HUES6 (cell line): ENCODE data around the gene PBX1.

Experiments used
- H3K27ac ChIP-seq: 2 replicates; pipeline ENCODE4 v1.7.0; 2013; ENCODE audit warnings: low read depth, mild to moderate bottlenecking, low read length, inconsistent platforms
- H3K27me3 ChIP-seq: 2 replicates; pipeline ENCODE4 v1.6.1; 2013; ENCODE audit warnings: low read length; ENCODE audit not compliant: control insufficient read depth, insufficient read depth
- H3K36me3 ChIP-seq: 2 replicates; pipeline ENCODE4 v1.6.1; 2013; ENCODE audit warnings: low read length; ENCODE audit not compliant: control insufficient read depth, insufficient read depth
- H3K4me1 ChIP-seq: 2 replicates; pipeline ENCODE4 v1.6.1; 2013; ENCODE audit warnings: low read length; ENCODE audit not compliant: control insufficient read depth, insufficient read depth
- H3K4me3 ChIP-seq: 2 replicates; pipeline ENCODE4 v1.5.1; 2013; ENCODE audit warnings: low read depth, low read length
- H3K9ac ChIP-seq: one replicate; pipeline ENCODE4 v1.6.1; 2013; ENCODE audit warnings: mild to moderate bottlenecking, low read length
- H3K9me3 ChIP-seq: 2 replicates; pipeline ENCODE4 v1.6.1; 2013; ENCODE audit warnings: low read depth, low read length; ENCODE audit not compliant: control insufficient read depth, insufficient read depth

Gene PBX1

DNA sequence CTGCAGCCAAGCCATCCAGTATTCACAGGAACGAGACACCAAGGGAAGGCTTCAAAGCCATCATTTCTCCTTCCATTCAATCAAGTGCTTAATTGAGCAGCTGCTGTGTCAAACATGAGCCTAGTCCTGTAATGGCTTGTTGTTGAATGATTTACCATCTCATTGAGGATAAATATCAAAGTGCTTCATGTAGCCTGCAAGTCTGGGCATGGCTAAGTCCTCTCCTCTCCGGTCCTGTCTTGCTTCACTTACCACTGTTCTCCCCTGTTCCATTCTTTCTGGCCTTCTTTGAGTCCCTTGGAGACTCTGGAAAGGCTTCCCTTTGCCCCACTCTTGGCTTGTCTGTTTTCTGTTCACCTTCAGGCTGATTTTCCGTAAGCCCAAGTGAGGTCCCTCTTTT, 279.8 kb downstream of the PBX1 start:
- Histone ChIP-seq H3K27ac (no peak overlapping the region), H3K9ac (no peak overlapping the region), H3K27me3 (no peaks in the 10 kb centered on the region), H3K4me3 (no peak overlapping the region), H3K36me3 (no peaks in the 10 kb centered on the region; the same call in 1 of the 2 replicates), H3K9me3 (no peaks in the 10 kb centered on the region), H3K4me1 (0 out of 2 replicates have a peak, but pooled peaks cover 6% of the 10 kb centered on the region)

- H3K36me3 ChIP-seq, result peaks cover 1% of the 10 kb centered on the region; the same call in 1 of the 2 replicates
- H3K9me3 ChIP-seq, result no peaks in the 10 kb centered on the region
- H3K4me1 ChIP-seq, result 0 out of 2 replicates have a peak, but pooled peaks cover 6% of the 10 kb centered on the region
- H3K27ac ChIP-seq, result no peak overlapping the region
- H3K9ac ChIP-seq, result no peak overlapping the region
- no peak overlapping the region for H3K4me3 ChIP-seq
- no peaks in the 10 kb centered on the region for H3K27me3 ChIP-seq
Measured at GRCh38 chr1:164840936-164841335, 282.0 kb downstream of the PBX1 start.

DNA sequence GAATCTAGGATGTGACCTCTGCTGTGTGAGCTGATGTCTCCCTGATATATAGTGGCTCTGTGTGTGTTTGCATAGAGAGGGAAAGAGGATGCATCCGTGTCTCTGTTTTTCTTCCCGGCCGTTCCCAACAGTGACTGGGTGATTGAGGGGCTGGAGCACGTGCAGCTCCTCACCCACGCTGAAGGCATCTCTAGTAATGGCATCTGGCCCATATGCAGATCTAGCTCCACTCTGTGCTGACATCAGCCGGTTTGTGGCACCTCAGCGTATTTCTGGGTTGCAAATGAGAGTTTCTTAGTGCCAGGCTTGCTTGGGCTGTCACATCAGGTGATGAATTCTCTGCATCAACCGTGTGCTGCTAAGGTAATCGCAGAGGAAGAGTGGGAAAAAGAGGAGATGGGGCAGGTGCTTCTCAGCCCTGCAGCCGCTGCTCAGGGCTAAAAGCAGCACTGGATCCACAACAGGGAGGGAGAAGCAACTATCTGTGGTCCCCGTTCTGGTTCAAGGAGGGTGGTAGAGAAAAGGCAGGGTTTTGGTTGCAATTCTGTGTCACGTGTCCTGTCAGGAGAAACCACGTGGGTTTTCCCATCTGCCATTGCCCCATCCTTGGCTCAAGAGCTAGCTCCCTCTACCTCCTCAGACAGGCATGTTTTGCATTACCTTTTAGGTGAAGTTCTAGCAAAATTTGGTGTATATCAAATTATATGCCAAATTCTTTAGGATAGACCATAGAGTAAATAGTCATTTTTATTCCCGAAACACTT, 282.9 kb downstream of the PBX1 start:
- no peak overlapping the region for H3K4me3 ChIP-seq
- H3K27me3 ChIP-seq, result no peaks in the 10 kb centered on the region
- H3K9ac ChIP-seq, result no peak overlapping the region
- no peaks in the 10 kb centered on the region for H3K9me3 ChIP-seq
- H3K4me1 ChIP-seq, result 0 out of 2 replicates have a peak, but pooled peaks cover 6% of the 10 kb centered on the region
- no peak overlapping the region; the same call in 1 of the 2 replicates for H3K27ac ChIP-seq
- H3K36me3 ChIP-seq, result peaks cover 10% of the 10 kb centered on the region; the same call in 1 of the 2 replicates

DNA sequence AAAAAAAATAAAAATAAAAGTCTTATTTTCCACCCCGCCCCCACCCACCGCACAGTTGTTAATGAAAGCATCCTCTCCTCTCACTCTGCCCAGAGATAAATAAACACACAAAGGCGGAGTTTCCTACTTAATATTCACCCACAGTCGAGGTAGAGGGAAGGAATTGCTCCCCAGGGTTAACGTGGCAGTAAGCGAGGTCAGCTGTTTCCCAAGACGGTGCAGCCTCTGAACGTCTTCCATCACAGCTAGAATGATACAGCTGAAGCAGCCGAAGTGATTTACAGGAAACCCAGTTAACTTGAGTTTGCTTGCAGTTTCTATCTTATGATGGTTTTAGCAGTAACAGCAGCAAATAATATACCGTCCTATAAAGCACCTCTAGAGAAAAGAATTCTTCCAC, 283.9 kb downstream of the PBX1 start:
- Histone ChIP-seq H3K9ac (no peak overlapping the region), H3K4me3 (no peak overlapping the region), H3K27ac (no peak overlapping the region), H3K36me3 (peaks cover 19% of the 10 kb centered on the region), H3K27me3 (no peaks in the 10 kb centered on the region), H3K4me1 (0 out of 2 replicates have a peak, but pooled peaks cover 6% of the 10 kb centered on the region), H3K9me3 (no peaks in the 10 kb centered on the region)

DNA sequence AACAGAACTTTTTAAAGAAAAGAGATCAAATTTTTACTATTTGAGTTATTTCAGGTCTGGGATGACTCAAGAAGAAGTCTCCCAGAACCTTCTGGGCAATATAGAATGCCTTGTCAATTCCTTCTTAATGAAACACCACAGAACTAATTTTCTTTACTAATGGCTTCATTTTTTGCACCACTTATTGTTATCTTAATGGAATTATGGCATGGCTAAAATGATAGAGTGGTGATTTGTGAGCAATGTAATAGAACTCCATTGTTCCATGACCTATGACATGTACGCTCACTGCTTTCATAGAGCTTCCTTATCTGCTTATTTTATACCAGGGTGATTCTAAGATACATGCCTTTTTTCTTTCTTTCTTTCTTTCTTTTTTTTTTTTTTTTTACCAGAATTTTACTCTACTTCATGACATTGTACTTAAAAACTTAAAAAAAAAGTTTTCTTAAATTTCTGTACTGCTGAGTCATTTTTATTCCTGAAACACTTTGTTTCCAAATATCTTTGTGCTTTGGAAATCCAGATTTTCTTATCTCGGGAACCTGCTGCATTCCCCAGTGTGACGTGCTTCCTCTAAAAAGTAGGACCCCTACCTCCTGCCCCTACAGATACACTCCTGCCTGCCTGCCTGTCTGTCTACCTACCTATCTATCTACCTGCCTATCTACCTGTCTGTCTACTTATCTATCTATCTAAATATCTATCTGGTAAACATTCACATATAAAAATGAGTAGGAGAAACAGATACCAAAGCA, 284.9 kb downstream of the PBX1 start:
- Histone ChIP-seq H3K27ac (no peak overlapping the region), H3K27me3 (no peaks in the 10 kb centered on the region), H3K4me3 (no peak overlapping the region)

DNA sequence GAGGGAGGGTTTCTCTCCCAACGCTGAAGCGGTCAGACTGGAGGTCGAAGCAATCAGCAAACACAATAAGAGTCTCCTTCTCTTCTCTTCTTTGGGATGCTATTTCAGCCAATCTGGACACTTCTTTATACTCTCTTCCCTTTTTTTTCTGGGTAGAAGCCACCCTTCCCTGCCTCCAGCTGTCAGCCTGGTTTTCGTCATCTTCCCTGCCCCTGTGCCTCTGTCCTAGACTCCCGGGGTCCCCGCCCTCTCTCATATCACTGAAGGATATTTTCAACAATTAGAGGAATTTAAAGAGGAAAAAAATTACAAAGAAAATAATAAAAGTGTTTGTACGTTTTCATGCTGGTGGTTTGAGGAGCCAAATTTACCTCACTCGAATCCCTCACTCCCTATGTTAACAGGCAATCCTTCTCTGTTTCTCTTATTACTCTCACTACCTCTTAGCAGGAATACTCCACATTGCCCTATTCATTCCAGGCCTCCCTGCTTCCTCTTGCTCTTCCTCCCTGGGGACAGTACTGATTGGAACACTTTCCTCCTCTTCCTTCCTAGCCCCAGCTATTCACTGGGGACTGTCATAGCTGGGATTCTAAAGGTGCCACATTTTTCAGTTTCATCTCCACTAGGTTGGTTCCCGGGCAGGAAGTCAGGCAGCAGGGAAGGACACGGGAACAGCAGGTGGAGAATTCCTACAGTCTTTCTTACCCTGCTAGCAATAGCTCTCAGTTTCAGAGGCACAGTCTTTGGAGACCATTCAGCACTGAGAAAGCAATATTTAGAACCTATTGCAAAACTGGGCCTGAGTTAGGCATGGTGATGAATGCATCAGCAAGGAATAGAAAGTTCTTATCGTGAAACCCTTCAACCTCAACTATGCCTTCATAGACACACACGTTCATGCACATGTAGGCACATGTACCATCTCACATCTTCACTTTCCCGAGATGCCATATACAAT, 288.0 kb downstream of the PBX1 start:
- Histone ChIP-seq H3K27ac (no peak overlapping the region), H3K4me1 (0 out of 2 replicates have a peak, but pooled peaks cover 6% of the 10 kb centered on the region), H3K9me3 (no peaks in the 10 kb centered on the region), H3K9ac (no peak overlapping the region), H3K27me3 (no peaks in the 10 kb centered on the region), H3K4me3 (no peak overlapping the region), H3K36me3 (peaks cover 29% of the 10 kb centered on the region)

More for the DNA sequence above, 284.9 kb downstream of the PBX1 start:
- Histone ChIP-seq H3K36me3 (peaks cover 29% of the 10 kb centered on the region), H3K9me3 (no peaks in the 10 kb centered on the region), H3K9ac (no peak overlapping the region), H3K4me1 (0 out of 2 replicates have a peak, but pooled peaks cover 6% of the 10 kb centered on the region)

GRCh38 chr1:164853146-164853545, 294.2 kb downstream of the PBX1 start:
- peaks cover 7% of the 10 kb centered on the region for H3K36me3 ChIP-seq
- no peak overlapping the region for H3K9ac ChIP-seq
- no peaks in the 10 kb centered on the region for H3K27me3 ChIP-seq
- no peak overlapping the region for H3K27ac ChIP-seq
- no peak overlapping the region for H3K4me3 ChIP-seq
- peaks cover 5% of the 10 kb centered on the region; the same call in 1 of the 2 replicates for H3K4me1 ChIP-seq
- H3K9me3 ChIP-seq, result no peaks in the 10 kb centered on the region

DNA sequence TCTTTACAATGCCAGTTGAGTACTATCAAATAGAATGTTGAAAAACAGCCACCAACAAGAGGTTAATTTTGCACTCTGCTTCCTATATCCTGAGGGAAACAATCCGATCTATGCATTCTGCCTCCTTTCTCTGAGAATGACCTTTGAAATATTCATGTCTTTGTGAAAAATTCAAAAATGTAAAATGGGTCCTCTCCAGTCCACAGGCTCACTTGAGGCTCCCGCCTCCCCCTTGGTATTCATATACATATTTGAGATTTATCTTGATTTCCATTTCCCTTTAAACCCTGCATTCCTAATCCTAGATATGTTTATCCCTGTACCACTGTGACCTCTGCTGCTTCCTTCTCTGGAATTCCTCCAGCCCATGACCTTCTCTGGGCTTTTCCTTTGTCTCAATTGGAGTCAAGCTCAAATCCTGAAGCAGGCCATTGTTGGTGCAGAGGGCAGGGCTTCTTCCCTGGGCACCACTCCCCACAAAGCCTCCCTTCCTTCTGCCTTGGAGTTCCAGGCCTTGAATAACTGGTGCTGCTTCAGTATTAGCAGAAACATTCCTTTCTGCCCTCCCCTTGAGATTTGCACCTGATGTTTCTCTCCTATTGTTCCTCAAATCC, 296.8 kb downstream of the PBX1 start:
- Histone ChIP-seq H3K27me3 (no peaks in the 10 kb centered on the region; the same call in 1 of the 2 replicates), H3K27ac (no peak overlapping the region), H3K4me1 (peaks cover 5% of the 10 kb centered on the region; the same call in 1 of the 2 replicates), H3K36me3 (no peaks in the 10 kb centered on the region), H3K9me3 (no peaks in the 10 kb centered on the region), H3K9ac (no peak overlapping the region), H3K4me3 (no peak overlapping the region)

GRCh38 chr1:164856381-164856780, 297.4 kb downstream of the PBX1 start:
- Histone ChIP-seq H3K9ac (no peak overlapping the region), H3K4me1 (peaks cover 5% of the 10 kb centered on the region; the same call in 1 of the 2 replicates)

DNA sequence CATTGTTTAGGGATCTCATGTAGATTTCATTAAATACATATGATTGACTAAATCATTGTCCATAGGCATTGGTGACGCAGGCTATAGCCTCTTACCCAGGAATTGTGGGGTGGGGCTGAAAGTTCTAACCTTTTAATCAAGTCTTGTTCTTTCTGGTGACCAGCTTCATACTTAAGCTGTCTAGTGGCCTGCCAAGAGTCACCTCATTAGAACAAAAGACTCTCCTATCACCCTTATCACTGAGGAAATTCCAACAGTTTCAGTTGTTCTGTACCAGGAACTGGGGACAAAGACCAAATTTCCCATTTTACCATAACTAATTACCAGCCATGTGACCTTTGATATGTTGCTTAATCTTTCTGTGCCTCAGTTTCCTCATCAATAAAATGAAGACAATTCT, 298.5 kb downstream of the PBX1 start:
- peaks cover 5% of the 10 kb centered on the region; the same call in 1 of the 2 replicates for H3K4me1 ChIP-seq
- H3K9ac ChIP-seq, result no peak overlapping the region
- no peak overlapping the region for H3K4me3 ChIP-seq
- H3K27ac ChIP-seq, result no peak overlapping the region
- H3K36me3 ChIP-seq, result no peaks in the 10 kb centered on the region
- H3K27me3 ChIP-seq, result peaks cover 3% of the 10 kb centered on the region; the same call in 1 of the 2 replicates
- no peaks in the 10 kb centered on the region for H3K9me3 ChIP-seq

More at GRCh38 chr1:164856381-164856780, 297.4 kb downstream of the PBX1 start:
- Histone ChIP-seq H3K27ac (no peak overlapping the region), H3K36me3 (no peaks in the 10 kb centered on the region), H3K9me3 (no peaks in the 10 kb centered on the region), H3K4me3 (no peak overlapping the region), H3K27me3 (no peaks in the 10 kb centered on the region; the same call in 1 of the 2 replicates)
